Thymus (tissue), 11 donors: ENCODE results near the gene LSM4. TPM values are rescaled to one million over a fixed set of nuclear protein-coding genes. Genes with fewer than 3 reads are reported as not detected.
"Not testable (repeated sequence)": the region's sequence is repeated elsewhere in the genome, so short reads cannot be mapped to it uniquely, and the experiment has no call there.

Experiments used
- DNase-seq, 9 donors: peaks; one replicate each; pipeline ENCODE4 v3.0.0-alpha.2; 2013; ENCODE audit warnings: low spot score in 9 of 9, low read depth in 6 of 9, missing footprints in 1 of 9
- H3K27ac ChIP-seq, 2 donors: one replicate each; pipeline ENCODE4 v1.5.1; 2013; ENCODE audit warnings: control low read depth in 1 of 2, low read depth in 1 of 2, low read length in 1 of 2, mild to moderate bottlenecking in 1 of 2, moderate library complexity in 1 of 2
- H3K27me3 ChIP-seq, 2 donors: one replicate each; pipeline ENCODE4 v1.5.1; 2013; ENCODE audit warnings: low read length in 1 of 2; ENCODE audit not compliant: control insufficient read depth in 2 of 2, insufficient read depth in 1 of 2
- H3K36me3 ChIP-seq, 2 donors: one replicate each; pipeline ENCODE4 v1.5.1; 2013; ENCODE audit warnings: low read length in 1 of 2, mild to moderate bottlenecking in 1 of 2, moderate library complexity in 1 of 2; ENCODE audit not compliant: control insufficient read depth in 2 of 2, insufficient read depth in 2 of 2
- H3K4me1 ChIP-seq, 2 donors: one replicate each; pipeline ENCODE4 v1.5.1; 2013; ENCODE audit warnings: low read length in 2 of 2; ENCODE audit not compliant: control insufficient read depth in 2 of 2, insufficient read depth in 2 of 2
- H3K4me3 ChIP-seq, 2 donors: one replicate each; pipeline ENCODE4 v1.5.1; 2013; ENCODE audit warnings: low read length in 2 of 2, control low read depth in 1 of 2, mild to moderate bottlenecking in 1 of 2
- H3K9me3 ChIP-seq, 2 donors: one replicate each; pipeline ENCODE4 v1.5.1; 2013; ENCODE audit warnings: low read length in 1 of 2, mild to moderate bottlenecking in 1 of 2; ENCODE audit not compliant: control insufficient read depth in 2 of 2, insufficient read depth in 1 of 2
- WGBS: extraction: QIAGEN DNeasy Blood & Tissue Kit; methylation state at CpG from one replicate; pipeline ENCODE4 v1.1.7; 2013; 5-methylcytosine and 5-hydroxymethylcytosine counted together
- polyA plus RNA-seq: library from polyadenylated mRNA; stranded (reverse); fragments of 200-250 nt; gene quantifications from one replicate; pipeline ENCODE4 v1.2.3, GENCODE V29; 2013
- total RNA-seq: library from RNA; stranded (reverse); fragments of 120-200 nt; gene quantifications from one replicate; pipeline ENCODE4 v1.2.4, GENCODE V29; 2013
- donor health status: healthy.

LSM4 gene
- total and polyA plus RNA-seq, 2 donors = 147 to 190 TPM

DNA sequence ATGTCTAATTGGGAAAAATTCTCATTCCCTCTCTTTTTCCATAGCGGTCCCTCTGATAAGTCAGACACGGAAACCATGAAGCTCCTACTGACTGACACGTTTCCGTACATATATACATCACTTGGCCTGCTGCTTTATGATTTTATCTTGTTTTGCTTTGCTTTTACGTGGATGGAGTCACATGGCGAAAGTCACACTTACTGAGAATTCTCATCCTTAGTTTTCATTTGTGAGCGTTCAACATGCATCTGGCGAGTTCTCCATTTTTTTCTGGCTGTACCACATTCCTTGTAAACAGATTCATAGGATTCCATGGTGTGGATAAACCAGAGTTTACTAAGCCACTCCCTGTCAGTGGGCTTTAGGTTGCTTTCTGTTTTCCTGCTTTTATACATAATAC lies 38.8 kb upstream of the LSM4 start:
- 98% methylated on average over 8 of the region's 8 CpGs for WGBS
- DNase-seq = no peak
- peaks cover 36 to 59% of the 10 kb centered on the region in 2 donors for H3K36me3 ChIP-seq

DNA sequence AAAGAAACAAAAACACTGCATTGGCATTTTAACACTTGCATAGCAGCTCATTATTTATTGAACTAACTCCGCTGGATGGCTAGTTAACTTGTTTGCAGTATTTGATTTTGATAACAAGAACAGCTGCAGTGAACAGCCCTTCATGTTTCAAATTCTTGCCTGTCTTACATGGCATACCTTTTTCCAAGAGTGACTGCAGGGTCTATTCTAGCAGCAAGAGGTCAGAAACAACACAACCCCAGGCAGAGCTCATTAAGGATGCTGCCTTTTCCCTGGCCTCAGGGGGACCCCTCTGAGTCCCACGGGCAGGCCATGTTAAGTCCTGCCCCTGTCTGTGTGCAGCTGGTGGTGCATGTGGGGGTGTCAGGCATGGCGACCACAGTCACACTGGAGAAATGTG lies 34.2 kb upstream of the LSM4 start:
- Histone ChIP-seq H3K27me3 (no peaks in the 10 kb centered on the region), H3K4me3 (no peak overlapping the region), H3K27ac (no peak overlapping the region), H3K9me3 (peaks cover 0 to 2% of the 10 kb centered on the region in 2 donors), H3K36me3 (peaks cover 29 to 44% of the 10 kb centered on the region in 2 donors), H3K4me1 (no peaks in the 10 kb centered on the region)
- WGBS = 98% methylated on average over 3 of the region's 3 CpGs
- no peak for DNase-seq

More for the DNA sequence above, 38.8 kb upstream of the LSM4 start:
- Histone ChIP-seq H3K4me1 (peaks cover 0 to 5% of the 10 kb centered on the region in 2 donors), H3K4me3 (no peak overlapping the region), H3K27ac (no peak overlapping the region), H3K27me3 (no peaks in the 10 kb centered on the region), H3K9me3 (peaks cover 3 to 5% of the 10 kb centered on the region in 2 donors)

DNA sequence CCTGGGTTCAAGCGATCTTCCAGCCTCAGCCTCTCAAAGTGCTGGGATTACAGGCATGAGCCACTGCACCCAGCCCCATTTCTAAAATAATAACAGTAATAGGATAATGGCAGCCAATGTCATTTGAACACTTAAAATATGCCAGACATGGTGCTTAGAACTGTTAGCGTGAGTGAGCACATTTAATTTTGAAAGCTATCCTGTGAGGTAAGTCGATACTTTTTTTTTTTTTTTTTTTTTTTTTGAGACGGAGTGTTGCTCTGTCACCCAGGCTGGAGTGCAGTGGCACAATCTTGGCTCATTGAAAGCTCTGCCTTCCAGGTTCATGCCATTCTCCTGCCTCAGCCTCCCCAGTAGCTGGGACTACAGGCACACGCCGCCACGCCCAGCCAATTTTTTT lies 31.9 kb upstream of the LSM4 start:
- not testable (repeated sequence) for H3K4me1 ChIP-seq, H3K27ac ChIP-seq, H3K27me3 ChIP-seq, H3K9me3 ChIP-seq, H3K4me3 ChIP-seq, DNase-seq
- WGBS = 98% methylated on average over 7 of the region's 7 CpGs
- peaks cover 26 to 34% of the 10 kb centered on the region in 2 donors for H3K36me3 ChIP-seq

DNA sequence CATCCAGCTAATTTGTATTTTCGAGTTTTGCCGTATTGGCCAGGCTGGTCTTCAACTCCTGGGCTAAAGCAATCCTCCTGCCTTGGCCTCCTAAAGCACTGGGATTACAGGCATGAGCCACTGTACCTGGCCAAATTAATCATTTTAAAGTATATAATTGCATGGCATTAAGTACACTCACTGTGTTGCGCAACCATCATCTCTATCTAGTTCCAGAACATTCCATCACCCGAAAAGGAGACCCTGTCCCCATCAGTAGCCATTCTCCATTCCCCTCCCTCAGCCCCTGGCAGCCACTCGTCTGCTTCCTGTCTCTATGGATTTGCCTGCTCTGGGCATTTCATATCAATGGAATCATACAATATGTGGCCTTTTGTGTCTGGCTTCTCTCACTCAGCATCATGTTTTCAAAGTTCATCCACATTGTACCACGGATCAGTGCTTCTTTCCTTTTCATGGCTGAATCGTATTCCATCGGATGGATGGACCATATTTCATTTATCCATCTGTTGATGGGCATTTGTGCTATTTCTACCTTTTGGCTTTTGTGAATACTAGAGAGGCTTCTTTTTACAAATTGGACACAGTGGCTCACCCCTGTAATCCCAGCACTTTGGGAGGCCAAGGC lies 30.6 kb upstream of the LSM4 start:
- H3K4me1 ChIP-seq = no peaks in the 10 kb centered on the region
- DNase-seq = no peak
- peaks cover 0 to 2% of the 10 kb centered on the region in 2 donors for H3K9me3 ChIP-seq
- H3K27ac ChIP-seq = no peak overlapping the region
- H3K4me3 ChIP-seq = no peak overlapping the region
- no peaks in the 10 kb centered on the region for H3K27me3 ChIP-seq
- peaks cover 22 to 26% of the 10 kb centered on the region in 2 donors for H3K36me3 ChIP-seq
- 98% methylated on average over 8 of the region's 8 CpGs for WGBS

DNA sequence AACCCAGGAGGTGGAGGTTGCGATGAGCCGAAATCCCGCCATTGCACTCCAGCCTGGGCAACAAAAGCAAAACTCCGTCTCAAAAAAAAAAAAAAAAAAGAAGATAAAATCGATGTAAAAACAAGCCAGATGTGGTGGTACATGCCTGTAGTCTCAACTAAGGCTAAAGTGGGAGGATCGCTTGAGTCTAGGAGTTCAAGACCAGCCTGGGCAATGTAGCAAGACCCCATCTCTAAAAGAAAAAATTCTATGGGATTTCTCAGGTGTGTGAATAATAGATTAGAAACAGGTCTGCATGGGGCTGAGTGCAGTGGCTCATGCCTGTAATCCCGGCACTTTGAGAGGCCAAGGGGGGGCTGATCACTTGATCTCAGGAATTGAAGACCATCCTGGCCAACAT lies 28.7 kb upstream of the LSM4 start:
- peaks cover 11 to 18% of the 10 kb centered on the region in 2 donors for H3K36me3 ChIP-seq
- no peaks in the 10 kb centered on the region for H3K4me1 ChIP-seq
- no peak overlapping the region for H3K4me3 ChIP-seq
- H3K27ac ChIP-seq = no peak overlapping the region
- WGBS = 97% methylated on average over 7 of the region's 7 CpGs
- peaks cover 0 to 3% of the 10 kb centered on the region in 2 donors for H3K9me3 ChIP-seq
- no peaks in the 10 kb centered on the region for H3K27me3 ChIP-seq
- DNase-seq = no peak

DNA sequence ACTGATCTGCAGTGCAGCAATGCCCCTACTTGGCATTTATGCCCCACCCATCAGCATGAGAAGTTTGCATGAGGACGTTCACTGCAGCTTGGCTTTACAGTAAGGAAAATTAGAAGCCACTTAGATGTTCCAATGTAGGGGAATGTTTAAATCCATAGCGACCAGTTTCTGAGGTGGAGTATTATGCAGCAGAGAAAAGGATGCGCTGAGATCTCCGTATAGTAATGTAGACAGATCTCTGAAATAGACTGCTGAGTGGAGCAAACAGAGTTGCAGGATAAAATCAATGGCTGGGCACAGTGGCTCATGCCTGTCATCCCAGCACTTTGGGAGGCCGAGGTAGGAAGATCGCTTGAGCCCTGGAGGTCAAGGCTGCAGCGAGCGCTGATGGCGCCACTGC lies 27.6 kb upstream of the LSM4 start:
- H3K27ac ChIP-seq = no peak overlapping the region
- no peak for DNase-seq
- peaks cover 7 to 10% of the 10 kb centered on the region in 2 donors for H3K36me3 ChIP-seq
- 94% methylated on average over 9 of the region's 9 CpGs for WGBS
- no peaks in the 10 kb centered on the region for H3K27me3 ChIP-seq
- no peaks in the 10 kb centered on the region for H3K4me1 ChIP-seq
- H3K9me3 ChIP-seq = peaks cover 0 to 3% of the 10 kb centered on the region in 2 donors
- H3K4me3 ChIP-seq = no peak overlapping the region

DNA sequence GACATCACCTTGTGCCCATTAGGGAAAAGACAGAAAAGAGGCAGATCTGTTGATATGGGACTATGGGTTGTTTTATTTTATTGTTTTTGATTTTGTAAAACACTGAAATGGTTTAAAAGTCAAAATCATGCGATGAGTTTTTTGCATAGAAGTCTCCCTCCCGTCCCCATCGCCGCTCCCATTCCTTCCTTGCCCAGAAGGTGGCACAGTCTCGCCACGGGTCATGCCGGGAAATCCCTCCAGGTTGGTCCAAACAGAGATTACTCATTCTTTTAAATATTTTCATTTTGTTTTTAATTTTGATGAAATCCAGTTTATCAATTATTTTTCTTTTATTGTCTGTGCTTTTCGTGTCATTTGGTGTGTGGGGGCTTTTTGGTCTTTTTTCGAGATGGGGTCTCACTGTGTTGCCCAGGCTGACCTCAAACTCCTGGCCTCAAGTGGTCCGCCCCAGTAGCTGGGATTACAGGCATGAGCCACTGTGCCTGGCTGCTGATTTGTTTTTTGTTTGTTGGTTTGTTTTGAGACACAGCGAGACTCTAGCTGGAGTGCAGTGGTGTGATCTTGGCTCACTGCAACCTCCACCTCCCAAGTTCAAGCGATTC lies 26.8 kb upstream of the LSM4 start:
- H3K36me3 ChIP-seq = peaks cover 8 to 12% of the 10 kb centered on the region in 2 donors
- H3K4me1 ChIP-seq = no peaks in the 10 kb centered on the region
- H3K9me3 ChIP-seq = peaks cover 0 to 3% of the 10 kb centered on the region in 2 donors
- no peak overlapping the region for H3K4me3 ChIP-seq
- WGBS = 74% methylated on average over 12 of the region's 12 CpGs
- H3K27ac ChIP-seq = no peak overlapping the region
- no peaks in the 10 kb centered on the region for H3K27me3 ChIP-seq
- no peak for DNase-seq

DNA sequence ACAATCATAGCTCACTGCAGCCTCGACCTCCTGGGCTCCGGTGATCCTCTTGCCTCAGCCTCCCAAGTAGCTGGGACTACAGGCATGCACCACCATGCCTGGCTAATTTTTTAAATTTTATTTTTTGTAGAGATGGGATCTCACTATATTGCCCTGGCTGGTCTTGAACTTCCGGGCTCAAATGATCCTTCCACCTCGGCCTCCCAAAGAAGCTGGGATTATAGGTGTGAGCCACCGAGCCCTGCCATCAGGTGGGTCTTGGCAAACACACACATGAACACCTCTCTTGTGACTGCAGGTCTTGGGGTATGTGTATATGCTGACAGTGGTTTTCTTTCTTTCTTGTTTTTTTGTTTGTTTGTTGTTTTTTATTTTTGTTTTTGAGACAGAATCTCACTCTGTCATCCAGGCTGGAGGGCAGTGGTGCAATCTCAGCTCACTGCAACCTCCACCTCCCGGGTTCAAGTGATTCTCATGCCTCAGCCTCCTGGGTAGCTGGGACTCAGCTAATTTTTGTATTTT lies 26.0 kb upstream of the LSM4 start:
- peaks cover 8 to 15% of the 10 kb centered on the region in 2 donors for H3K36me3 ChIP-seq
- WGBS = 96% methylated on average over 6 of the region's 6 CpGs
- H3K4me1 ChIP-seq, H3K9me3 ChIP-seq, H3K27ac ChIP-seq, H3K4me3 ChIP-seq, H3K27me3 ChIP-seq, DNase-seq: not testable (repeated sequence)

DNA sequence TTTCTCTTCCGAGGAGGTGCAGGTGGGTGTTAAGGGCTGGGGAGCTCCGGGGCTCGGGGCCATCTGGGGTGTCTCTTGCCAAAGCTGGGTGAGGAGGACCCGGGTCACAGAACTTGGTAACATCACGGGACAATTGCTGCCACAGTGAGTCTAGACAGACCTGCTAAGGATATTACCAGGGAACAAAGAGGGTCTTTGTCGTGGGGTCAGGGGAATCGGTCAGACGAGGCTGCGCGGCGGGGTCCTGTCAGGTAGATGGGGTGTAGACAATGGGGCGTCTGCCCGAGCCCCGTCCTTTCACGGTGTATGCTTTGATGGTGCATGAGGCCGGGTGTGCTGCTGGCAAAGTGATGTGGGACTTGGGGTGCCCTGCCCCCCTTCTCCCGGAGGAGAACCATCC lies 25.3 kb upstream of the LSM4 start:
- WGBS = 96% methylated on average over 17 of the region's 17 CpGs
- no peak for DNase-seq
- Histone ChIP-seq H3K9me3 (peaks cover 0 to 3% of the 10 kb centered on the region in 2 donors), H3K27me3 (no peaks in the 10 kb centered on the region), H3K27ac (no peak overlapping the region), H3K4me3 (no peak overlapping the region), H3K36me3 (peaks cover 8 to 15% of the 10 kb centered on the region in 2 donors), H3K4me1 (no peaks in the 10 kb centered on the region)
